Renal cortex interstitium (tissue), 11 donors: Measurements from ENCODE around the gene PLAAT3. TPM values are rescaled to one million over a fixed set of nuclear protein-coding genes. Genes with fewer than 3 reads are reported as not detected.
"Not testable (repeated sequence)": the region's sequence is repeated elsewhere in the genome, so short reads cannot be mapped to it uniquely, and the experiment has no call there.

ENCODE experiments used
- DNase-seq, 11 donors: peaks; one replicate each; pipeline ENCODE4 v3.0.0-alpha.2; 2013; ENCODE audit warnings: low read depth in 9 of 11, low spot score in 4 of 11; ENCODE audit errors: extremely low read depth in 1 of 11
- polyA plus RNA-seq, 3 donors: library from polyadenylated mRNA; unstranded; fragments of 120-200 nt; gene quantifications; one replicate each; pipeline ENCODE4 v1.2.1, GENCODE V29; 2013; ENCODE audit not compliant: insufficient read length in 3 of 3

The PLAAT3 gene
- polyA plus RNA-seq, 3 donors, result 17.0 to 22.2 (median 19.5) TPM

DNA sequence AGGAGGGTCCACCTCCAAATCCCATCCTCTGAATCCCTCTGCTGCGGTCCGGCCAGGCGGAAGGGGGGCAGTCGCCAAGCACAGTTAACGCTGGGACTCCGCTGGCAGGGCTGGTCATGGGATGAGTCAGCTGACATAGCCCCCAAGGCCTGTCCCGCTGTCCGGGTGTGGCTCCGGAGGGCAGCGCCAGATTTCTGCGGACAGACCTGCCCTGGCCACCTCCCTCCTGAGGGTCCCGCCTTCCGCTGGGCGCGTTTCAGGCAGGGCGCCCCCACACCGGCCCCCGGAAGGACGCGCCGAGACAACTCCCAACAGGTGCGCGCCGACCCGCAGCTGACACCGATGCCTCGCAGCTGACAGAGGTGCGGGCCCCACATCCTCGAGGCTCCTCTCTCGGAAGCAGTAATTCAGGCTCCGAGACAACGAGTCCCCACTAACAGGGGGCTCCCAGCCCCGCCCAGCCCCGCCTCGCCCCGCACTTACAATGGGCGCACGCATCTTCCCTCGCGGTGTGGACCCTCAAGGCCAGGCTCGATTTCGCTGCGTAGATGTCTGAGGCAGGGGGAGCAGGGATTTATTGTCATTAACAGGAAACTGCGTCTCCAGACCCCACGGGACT is 607 bp downstream of the PLAAT3 start:
- DNase-seq, result peak in 4 of 11 donors; percentile 19 to 34 (median 28)

DNA sequence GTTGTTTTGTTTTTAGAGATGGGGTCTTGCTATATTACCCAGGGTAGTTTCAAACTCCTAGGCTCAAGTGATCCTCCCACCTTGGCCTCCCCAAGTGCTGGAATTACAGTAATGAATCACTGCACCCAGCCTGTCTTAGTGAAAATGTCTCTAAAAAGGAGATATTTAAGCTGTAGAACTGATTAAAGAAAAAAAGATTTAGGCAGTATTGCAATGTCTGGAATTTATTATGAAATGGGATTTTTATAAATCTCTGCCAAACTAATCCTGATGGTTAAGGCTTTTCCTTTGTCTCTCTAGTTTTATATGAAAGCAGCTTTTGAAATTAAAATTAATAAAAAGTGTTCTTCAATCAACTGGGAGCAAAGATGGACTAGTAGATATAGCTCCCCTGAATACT is 2.1 kb downstream of the PLAAT3 start:
- no peak for DNase-seq

DNA sequence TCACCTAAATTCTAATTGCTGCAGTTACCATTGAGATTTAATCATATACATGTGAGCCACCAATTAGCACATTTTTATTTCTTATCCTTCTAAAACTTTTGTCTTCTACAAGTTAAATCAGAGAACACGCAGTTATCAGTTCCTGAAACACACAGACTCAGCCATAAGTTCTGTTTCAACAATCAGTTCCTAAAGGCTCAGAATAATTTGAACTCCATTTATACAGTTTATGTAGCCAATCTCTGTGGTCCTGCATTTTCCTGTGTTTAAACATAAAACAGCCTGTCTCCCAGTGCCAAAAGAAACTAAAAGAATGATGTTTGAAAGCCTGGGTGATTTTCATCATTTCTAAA is 2.9 kb downstream of the PLAAT3 start:
- no peak for DNase-seq

DNA sequence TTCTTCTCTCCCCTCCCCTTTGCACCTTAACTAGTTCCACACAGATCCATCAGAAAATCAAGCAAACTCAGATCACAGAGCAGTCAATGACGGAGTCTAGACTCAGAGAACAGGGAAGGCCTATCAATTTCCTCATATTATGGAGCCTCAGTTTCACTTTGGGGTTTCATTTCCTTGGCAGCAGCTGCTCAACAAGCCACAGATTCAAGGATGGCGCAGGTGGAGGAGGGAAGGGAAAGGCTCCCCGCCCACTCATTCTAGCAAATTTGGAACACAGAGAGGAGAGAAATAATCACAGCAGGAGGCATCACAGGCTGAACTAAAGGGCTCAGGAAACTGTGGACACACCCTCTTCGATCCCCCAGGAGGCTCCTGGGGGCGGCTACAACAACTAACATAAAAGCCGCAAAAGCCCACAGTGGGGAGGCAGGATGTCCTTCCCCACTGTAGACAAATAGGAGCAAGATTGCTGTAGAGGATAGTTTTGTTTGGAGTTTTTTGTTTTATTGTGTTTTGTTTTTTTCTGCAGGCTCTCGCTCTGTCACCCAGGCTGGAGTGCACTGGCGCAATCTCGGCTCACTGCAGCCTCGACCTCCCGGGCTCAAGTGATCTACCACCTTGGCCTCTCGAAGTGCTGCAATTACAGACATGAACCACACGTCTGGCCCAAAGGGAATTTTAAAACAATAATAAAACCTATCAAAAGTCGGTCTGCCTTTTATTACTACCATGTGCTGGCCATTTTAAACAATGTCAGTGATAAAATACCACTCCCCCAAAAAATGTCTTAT is 3.4 kb downstream of the PLAAT3 start:
- no peak for DNase-seq

DNA sequence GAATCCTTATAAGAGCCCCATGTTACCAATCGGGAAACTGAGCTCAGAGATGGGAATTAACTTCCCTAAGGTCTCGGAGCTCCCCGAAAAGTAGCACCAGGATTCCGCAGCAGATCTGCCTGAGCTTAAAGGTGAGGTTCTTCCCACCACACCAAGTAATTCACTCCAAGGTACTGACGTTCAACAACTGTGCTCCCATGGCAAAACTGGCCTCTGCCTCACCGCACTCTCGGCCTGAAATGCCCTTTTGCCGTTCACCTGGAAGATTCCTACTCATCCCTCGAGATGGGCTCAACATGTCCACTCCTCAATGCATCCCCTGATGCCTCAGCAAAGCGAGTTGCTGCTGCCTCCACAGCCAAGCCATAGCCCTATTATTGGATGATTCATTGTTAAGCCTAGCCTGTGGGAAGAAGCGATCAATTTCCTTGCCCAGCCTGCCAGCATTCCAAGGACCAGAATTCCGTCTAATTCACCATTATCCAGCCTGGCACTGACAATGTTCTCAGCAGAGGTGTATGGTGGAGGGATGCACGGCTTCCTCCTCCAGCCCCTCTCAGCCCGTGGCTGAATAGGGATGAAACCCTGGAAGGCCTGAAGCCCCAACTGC is 4.2 kb downstream of the PLAAT3 start:
- DNase-seq, result no peak

DNA sequence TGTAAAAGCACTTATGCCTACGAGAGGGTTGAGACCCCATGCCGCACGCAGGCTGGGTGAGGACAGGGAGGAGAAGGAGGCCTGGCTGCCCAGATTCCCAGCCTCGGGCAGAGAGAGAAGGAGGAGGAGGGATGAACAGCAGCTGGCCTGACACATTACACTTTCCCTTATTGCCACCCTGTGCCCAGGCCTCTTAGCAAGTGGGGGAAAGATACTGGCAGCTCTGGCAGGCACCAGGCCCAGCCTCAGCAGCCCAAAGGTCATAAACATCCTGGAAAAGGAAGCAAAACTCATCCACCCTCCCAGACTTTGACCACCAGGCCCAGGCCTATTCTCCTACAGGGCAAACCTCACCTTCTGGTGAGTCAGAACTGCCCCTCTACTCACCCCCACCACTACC is 4.7 kb downstream of the PLAAT3 start:
- DNase-seq, result no peak

DNA sequence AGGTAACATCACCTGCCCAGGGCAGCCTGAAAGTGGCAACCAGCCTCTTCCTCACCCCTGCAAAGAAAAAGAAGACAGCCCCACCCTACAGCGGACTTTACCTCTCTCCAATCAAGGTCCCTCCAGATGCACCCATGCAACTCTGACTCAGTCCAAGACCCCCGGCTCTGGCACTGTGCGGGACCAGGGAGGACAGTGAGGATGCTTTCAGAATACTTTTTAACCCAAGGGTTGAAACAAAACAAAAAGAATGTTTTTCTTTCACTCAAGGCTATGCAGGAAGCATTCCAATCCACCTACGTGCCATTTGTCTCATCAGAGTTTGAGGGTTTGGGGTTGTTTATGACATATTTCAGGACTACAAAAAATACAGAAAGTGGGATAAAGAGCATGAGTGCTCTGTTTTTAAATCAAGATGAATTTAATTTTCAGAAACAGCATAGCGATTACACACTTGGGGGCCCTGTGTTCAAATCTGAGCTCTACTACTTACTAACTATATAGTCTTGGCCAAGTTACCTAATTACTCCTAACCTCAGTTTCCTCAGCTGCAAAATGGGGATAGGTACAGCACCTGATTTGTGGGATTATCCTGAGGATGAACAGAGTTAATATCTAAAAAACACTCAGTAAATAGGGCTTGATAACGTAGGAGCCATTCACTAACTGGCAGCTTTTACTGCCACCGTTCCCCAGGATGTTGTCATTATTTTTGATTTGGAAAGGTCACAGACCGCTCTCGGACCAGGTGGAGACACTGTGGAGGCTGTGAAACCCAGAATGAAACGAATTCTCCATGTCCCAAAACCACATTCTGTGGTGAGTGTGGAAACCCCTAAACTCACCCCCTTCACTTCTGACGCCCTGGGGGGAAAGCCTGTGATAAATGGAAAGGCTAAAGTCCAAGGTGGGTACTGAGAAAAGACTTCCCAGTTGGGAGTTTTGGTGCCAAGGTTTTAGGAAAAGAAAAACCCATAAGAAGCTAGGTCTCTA is 5.6 kb downstream of the PLAAT3 start:
- no peak for DNase-seq

DNA sequence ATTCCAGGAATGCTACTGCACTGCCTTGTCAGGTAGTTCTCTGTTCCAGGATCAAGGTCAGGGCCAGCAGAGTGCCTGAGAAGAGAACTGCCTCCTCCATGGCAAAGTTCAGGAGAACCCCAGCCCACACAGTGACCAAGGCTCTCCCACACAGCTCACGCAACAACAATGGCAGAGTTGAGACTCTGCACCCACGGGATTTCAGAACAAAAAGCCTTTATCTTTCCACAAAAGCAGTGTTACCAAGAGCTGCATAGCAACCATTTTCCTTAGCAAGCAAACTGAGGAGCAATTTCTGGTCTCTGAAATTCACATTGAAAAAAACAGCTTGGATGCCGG is 11.1 kb downstream of the PLAAT3 start:
- no peak for DNase-seq

DNA sequence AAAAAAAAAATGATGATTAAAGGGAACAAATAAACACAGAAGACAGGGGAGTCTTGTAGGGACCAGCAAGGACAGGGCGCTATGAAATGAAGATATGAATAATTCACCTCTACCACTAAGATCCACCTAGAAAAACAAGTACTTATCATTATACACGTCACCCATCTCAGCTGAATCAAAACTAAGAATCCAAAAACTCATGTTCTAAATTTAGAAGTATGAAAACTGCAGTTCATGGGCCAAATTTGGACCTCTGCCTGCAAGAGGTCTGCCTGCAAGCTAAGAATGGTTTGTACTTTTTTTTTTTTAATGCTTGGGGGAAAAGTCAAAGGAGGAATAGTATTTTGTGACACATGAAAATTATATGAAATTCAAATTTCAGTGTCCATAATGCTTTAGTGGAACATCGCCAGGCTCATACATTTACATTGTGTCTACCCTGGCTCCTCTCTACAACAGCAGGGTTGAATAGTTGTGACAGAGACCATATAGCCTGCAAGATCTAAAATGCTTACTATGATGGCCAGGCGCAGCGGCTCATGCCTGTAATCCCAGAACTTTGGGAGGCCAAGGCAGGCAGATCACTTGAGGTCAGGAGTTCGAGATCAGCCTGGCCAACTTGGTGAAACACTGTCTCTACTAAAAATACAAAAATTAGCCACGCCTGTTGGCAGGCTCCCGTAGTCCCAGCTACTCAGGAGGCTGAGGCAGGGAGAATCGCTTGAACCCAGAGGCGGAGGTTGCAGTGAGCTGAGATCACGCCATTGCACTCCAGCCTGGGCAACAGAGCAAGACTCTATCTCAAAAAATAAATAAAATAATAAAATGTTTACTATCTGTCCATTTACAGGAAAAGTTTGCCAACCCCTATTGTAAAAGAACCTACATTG is 11.7 kb downstream of the PLAAT3 start:
- DNase-seq, result not testable (repeated sequence)

DNA sequence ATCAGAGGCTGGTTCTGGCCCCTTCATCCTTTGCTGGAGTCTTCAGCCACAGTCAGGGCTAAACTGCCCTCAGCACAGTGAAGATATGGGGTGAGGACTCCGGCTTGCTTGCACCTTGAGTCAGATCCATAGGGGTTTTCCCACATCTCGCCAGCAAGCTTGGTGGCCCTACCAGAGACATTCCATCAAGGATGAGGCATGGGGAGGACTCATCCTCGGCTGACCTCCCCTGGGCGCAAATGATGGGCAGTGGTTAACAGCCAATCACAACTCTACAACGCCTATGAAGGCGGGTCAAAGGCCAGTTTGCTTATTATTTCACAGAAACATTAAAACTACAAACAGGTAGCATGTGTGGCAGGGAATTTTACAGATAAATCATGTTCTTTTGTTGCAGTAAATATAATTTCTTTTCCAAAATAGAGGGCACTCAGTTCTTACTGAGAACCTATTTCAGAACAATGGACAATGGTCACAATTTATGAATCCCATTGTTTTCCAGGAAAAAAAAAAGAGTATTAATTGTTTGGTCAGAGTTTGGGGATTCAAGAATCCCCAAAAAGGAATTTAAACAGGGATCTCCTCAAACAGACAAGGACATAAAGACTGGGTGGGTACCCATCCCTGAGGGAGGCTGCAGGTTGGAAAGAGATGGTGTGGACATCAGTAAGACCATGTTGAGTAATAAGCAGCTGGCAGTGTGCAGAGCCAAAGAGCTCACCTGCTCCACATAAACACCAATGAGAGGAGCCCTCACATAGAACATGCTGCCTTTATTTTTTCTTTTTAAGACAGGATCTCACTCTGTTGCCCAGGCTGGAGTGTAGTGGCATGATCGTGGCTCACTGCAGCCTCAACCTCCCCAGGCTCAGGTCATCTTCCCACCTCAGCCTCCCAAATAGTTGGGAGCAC is 14.8 kb downstream of the PLAAT3 start:
- no peak for DNase-seq

DNA sequence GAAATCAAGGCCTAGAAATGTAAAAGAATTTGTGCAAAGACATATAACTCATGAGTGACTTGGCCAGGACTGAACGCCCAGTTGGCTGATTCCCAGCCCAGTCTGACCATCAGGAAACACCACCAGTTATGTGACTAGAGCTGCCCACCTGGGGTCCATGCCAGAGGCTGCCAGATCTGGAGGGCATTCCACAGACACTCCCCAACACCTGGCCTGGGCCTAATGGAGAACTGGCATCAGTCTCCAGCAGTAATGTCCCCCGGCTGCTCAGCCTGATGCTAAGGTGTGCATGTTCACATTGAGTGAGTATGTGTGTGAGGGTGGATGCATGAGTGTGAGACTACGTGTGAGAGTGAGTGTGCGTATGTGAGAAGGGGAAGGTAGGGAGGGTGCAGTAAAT is 15.7 kb downstream of the PLAAT3 start:
- DNase-seq, result no peak

DNA sequence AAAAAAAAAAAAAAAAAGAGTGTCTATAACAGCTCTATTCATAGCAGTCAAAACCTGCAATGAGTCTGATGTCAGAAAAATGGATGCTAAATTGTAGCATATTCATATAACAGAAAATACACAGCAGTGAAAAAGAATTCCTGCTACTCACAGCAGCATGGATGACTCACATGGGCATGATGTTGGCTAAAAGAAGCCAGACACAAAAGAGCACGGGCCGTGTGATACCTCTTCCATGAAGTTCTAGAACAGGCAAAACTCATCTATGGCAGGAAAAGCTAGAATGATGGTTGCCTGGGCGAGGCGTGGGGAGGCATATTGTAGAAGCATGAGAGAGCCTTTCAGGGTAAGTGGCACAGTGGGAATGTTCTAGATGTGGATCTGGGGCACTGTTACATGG is 18.9 kb downstream of the PLAAT3 start:
- no peak for DNase-seq

DNA sequence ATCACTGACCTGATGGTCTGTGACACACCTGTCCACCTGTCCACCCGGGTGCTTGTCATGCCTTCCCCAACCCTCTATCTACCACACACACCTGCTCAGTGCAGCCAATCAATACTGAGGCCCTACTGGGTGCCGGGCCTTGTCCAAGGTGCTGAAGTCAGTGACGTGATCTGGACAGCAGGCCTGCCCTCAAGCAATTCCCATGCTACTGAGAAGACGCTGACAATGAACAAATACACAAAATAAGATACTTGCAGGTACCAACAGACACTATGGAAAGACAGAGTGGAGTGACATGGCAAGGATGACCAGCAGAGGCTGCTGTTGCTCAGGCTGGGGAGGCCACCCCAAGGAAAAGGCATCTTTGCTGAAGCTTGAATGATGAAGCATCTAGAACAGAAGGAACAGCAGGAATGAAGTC is 21.2 kb downstream of the PLAAT3 start:
- DNase-seq, result no peak

DNA sequence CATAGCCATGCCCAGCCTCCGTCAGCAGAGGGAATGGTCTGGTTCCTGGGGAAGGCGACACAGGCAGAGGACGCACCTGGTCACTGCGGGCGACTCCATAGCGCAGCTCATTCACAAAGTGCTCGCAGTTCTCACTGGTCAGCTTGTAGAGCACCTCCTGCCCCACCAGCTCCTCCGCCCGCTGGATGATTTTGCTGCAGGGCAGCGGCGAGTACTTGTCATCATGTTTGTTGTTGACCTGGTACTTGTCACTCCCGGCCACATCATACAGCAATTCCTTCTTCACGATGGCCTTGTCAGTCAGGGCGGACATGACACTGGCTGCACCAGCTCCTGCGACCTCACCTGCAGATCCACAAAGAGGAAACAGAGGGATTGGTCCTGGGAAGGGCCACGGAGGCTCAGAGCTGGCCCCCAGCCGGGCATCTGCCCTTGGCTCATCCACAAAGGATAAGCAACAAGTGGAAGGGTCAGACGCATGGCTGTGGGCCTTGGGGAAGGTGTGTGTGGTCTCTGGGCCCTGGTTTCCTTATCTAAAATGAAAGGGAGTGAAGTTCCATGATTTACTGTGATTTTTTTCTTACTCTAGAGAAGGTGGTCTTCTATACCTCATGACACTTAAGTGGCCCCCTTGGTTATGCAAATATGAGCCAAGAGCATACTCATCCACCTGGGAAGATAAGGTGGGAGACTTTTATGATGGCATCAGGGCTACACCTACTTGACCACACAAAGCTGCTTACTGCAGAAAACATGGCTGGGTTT is 24.0 kb downstream of the PLAAT3 start:
- no peak for DNase-seq

DNA sequence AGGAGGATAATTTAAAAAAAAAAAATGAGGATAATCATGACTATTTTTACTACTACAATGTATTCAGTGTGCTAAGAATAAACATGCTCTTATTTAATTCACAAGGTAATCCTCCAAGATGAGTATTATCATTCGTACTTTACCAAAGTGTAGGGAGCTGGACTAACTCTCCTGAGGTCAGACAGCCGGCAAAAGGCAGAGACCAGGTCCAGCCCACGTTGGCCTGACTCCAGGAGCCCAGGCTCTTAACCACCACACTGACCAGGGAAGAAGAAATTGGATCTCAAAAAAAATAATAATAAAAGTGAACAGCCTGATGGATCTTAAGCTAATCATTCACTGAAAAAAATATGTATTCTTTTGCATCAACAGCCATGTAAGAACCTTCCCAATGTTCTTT is 25.2 kb downstream of the PLAAT3 start:
- no peak for DNase-seq

DNA sequence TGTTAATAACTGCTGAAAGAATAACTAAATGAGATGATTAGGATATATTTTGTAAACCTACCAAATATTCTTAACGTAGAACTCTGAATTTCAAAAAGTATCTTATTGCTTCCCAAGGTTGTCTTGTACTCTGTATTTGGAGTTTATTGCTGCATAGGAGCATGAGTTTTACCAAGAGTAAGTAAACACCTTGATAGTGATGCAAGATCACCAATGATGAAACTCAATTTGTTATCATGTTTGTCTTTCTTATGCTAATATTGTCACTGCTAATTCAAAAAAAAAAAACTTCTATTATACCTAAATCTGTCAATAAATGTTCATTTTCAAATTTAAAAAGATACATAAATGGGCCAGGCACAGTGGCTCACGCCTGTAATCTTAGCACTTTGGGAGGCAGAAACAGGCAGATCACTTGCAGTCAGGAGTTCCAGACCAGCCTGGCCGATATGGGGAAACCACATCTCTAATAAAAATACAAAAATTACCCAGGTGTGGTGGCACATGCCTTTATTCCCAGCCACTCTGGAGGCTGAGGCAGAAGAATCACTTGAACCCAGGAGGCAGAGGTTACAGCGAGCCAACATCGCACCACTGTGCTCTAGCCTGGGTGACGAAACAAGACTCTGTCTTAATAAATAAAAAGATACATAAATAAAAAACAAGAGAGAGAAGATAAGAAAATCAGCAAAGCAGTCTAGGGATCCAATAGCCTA is 27.6 kb downstream of the PLAAT3 start:
- DNase-seq, result no peak
